IMR-90 (cell line): ENCODE data around the gene BPGM. TPM values are rescaled to one million over a fixed set of nuclear protein-coding genes. Genes with fewer than 3 reads are reported as not detected.
A peak's percentile ranks its signal among the peaks of the same experiment; 100 is the strongest.

Source experiments
- ATAC-seq: fragments of 200-7000 bp; cut with Tn5 transposase; 2 replicates; pipeline ENCODE4 v1.9.1; 2020; ENCODE audit warnings: low read depth, mild to moderate bottlenecking, moderate library complexity
- BruUV-seq: library from RNA; stranded (reverse); fragments of 400-500 nt; replicated peaks from 2 replicates; lab custom pipeline; 2021; lab: Mats Ljungman, UMichigan
- CTCF ChIA-PET: fragments of 300-600 bp; formaldehyde crosslinking; extraction: SDS; loops from one replicate; lab custom pipeline; 2021; ENCODE audit warnings: antibody characterized with exemption; lab: Yijun Ruan, JAX
- POLR2A ChIA-PET: fragments of 300-600 bp; sonication (Branson Sonifier 250); formaldehyde crosslinking; loops from one replicate; lab custom pipeline; 2022; ENCODE audit warnings: antibody characterized with exemption; ENCODE audit not compliant: unreplicated experiment; lab: Charles Lee
- DNase-seq: peaks from one replicate; pipeline ENCODE4 v3.0.0; 2013
- H2AFZ ChIP-seq: replicated peaks from 2 replicates; pipeline ENCODE3; 2013; ENCODE audit warnings: low read length, mild to moderate bottlenecking; ENCODE audit not compliant: poor library complexity
- H2AK5ac ChIP-seq: 2 replicates; pipeline ENCODE4 v1.6.1; 2013; ENCODE audit warnings: low read depth, low read length, inconsistent platforms
- H2AK9ac ChIP-seq: replicated peaks from 2 replicates; pipeline ENCODE3; 2013; ENCODE audit warnings: mild to moderate bottlenecking, low read depth, low read length, moderate library complexity; ENCODE audit not compliant: poor library complexity
- H2BK120ac ChIP-seq: 2 replicates; pipeline ENCODE4 v1.6.1; 2013; ENCODE audit warnings: low read depth, low read length, inconsistent platforms
- H2BK15ac ChIP-seq: 3 replicates; pipeline ENCODE4 v1.6.1; 2013; ENCODE audit warnings: low read depth, low read length, inconsistent platforms
- H2BK20ac ChIP-seq: 2 replicates; pipeline ENCODE4 v1.6.1; 2013; ENCODE audit warnings: low read depth, mild to moderate bottlenecking, inconsistent platforms, low read length, moderate library complexity
- H2BK5ac ChIP-seq: 2 replicates; pipeline ENCODE4 v1.6.1; 2013; ENCODE audit warnings: mild to moderate bottlenecking, low read depth, low read length, inconsistent platforms; ENCODE audit not compliant: poor library complexity, severe bottlenecking
- H3K14ac ChIP-seq: replicated peaks from 2 replicates; pipeline ENCODE4 v1.6.1; 2013; ENCODE audit warnings: low read depth, low read length, inconsistent platforms
- H3K18ac ChIP-seq: 2 replicates; pipeline ENCODE4 v1.6.1; 2013; ENCODE audit warnings: low read depth, low read length, control low read depth
- H3K23ac ChIP-seq: 2 replicates; pipeline ENCODE4 v1.6.1; 2013; ENCODE audit warnings: low read depth, low read length, inconsistent platforms
- H3K27ac ChIP-seq: 2 replicates; pipeline ENCODE4 v1.5.1; 2013; ENCODE audit warnings: mild to moderate bottlenecking, control low read depth, low read length; ENCODE audit not compliant: insufficient read depth
- H3K27me3 ChIP-seq: 2 replicates; pipeline ENCODE4 v1.6.1; 2013; ENCODE audit warnings: low read length; ENCODE audit not compliant: control insufficient read depth, insufficient read depth
- H3K36me3 ChIP-seq: 2 replicates; pipeline ENCODE4 v1.6.1; 2013; ENCODE audit warnings: low read length, mixed read lengths; ENCODE audit not compliant: control insufficient read depth, insufficient read depth
- H3K4ac ChIP-seq: 2 replicates; pipeline ENCODE4 v1.6.1; 2013; ENCODE audit warnings: low read depth, low read length, inconsistent platforms
- H3K4me1 ChIP-seq: 2 replicates; pipeline ENCODE4 v1.6.1; 2013; ENCODE audit warnings: low read length, mixed read lengths; ENCODE audit not compliant: control insufficient read depth, insufficient read depth
- H3K4me2 ChIP-seq: 2 replicates; pipeline ENCODE4 v1.6.1; 2013; ENCODE audit warnings: low read depth, mild to moderate bottlenecking, control low read depth, low read length, moderate library complexity
- H3K4me3 ChIP-seq: 2 replicates; pipeline ENCODE4 v1.5.1; 2013; ENCODE audit warnings: low read depth, mild to moderate bottlenecking, control low read depth, low read length, moderate library complexity; ENCODE audit not compliant: insufficient read depth
- H3K56ac ChIP-seq: 2 replicates; pipeline ENCODE4 v1.6.1; 2013; ENCODE audit warnings: low read length, inconsistent platforms; ENCODE audit not compliant: insufficient read depth; ENCODE audit errors: extremely low read depth
- H3K79me1 ChIP-seq, 2 experiments: 2 replicates each; pipeline ENCODE4 v1.6.1; 2013; ENCODE audit warnings: low read length in 2 of 2, inconsistent platforms in 1 of 2, low read depth in 1 of 2
- H3K9ac ChIP-seq: 2 replicates; pipeline ENCODE4 v1.6.1; 2013; ENCODE audit warnings: low read depth, low read length, control low read depth
- H3K9me1 ChIP-seq: 2 replicates; pipeline ENCODE4 v1.6.1; 2013; ENCODE audit warnings: low read length, inconsistent platforms; ENCODE audit not compliant: insufficient read depth
- H3K9me3 ChIP-seq: 2 replicates; pipeline ENCODE4 v1.6.1; 2013; ENCODE audit warnings: low read length; ENCODE audit not compliant: control insufficient read depth, insufficient read depth
- H4K20me1 ChIP-seq: 2 replicates; pipeline ENCODE4 v1.6.1; 2013; ENCODE audit warnings: low read length, inconsistent platforms; ENCODE audit not compliant: insufficient read depth
- H4K5ac ChIP-seq: 2 replicates; pipeline ENCODE4 v1.6.1; 2013; ENCODE audit warnings: mild to moderate bottlenecking, low read depth, low read length, control low read depth
- H4K8ac ChIP-seq, 2 experiments: 2 replicates each; pipeline ENCODE4 v1.6.1; 2013; ENCODE audit warnings: low read depth in 2 of 2, low read length in 2 of 2, control low read depth in 1 of 2, inconsistent platforms in 1 of 2
- H4K91ac ChIP-seq: 2 replicates; pipeline ENCODE4 v1.6.1; 2013; ENCODE audit warnings: low read depth, low read length, inconsistent platforms; ENCODE audit not compliant: insufficient read depth
- BHLHE40 ChIP-seq: fragments of 150-350 bp; IDR thresholded peaks from 2 replicates; pipeline ENCODE4 v1.6.1; 2016; ENCODE audit warnings: mild to moderate bottlenecking, low read depth, low read length
- CEBPB ChIP-seq: IDR thresholded peaks from 2 replicates; pipeline ENCODE4 v1.6.1; 2012; ENCODE audit warnings: low read depth, low read length, improper control_type of control experiment
- CHD1 ChIP-seq: IDR thresholded peaks from 2 replicates; pipeline ENCODE4 v1.6.1; 2012; ENCODE audit warnings: low read depth, low read length, improper control_type of control experiment
- RAD21 ChIP-seq: IDR thresholded peaks from 2 replicates; pipeline ENCODE4 v1.6.1; 2012; ENCODE audit warnings: low read length, improper control_type of control experiment
- RFX5 ChIP-seq: IDR thresholded peaks from 2 replicates; pipeline ENCODE4 v1.8.0; 2012; ENCODE audit warnings: low read depth, mild to moderate bottlenecking, low read length, moderate library complexity
- WGBS, 2 experiments: methylation state at CpG; one replicate each; pipeline versions ENCODE4 v1.1.5 to v1.1.7; 2013; ENCODE audit warnings: missing lambda C conversion rate in 2 of 2; ENCODE audit not compliant: insufficient read length in 1 of 2; ENCODE audit errors: extremely low coverage in 2 of 2; 5-methylcytosine and 5-hydroxymethylcytosine counted together
- dilution Hi-C: fragments of 300-500 bp; cut with HindIII; formaldehyde crosslinking; loops from one replicate; pipeline ENCODE4 v1.14.3; 2018; ENCODE audit warnings: low sequenced_read_pairs; ENCODE audit not compliant: unreplicated experiment
- in situ Hi-C: fragments of 300-500 bp; cut with MboI; formaldehyde crosslinking; loops from 3 replicates; pipeline ENCODE4 v1.14.3; 2019; ENCODE audit warnings: low sequenced_read_pairs, inconsistent platforms, mixed read lengths
- intact Hi-C: fragments of 100-400 bp; cut with micrococcal nuclease; formaldehyde crosslinking; loops from 2 replicates; pipeline ENCODE4 v1.10.0; 2022
- polyA plus RNA-seq, 3 experiments: library from polyadenylated mRNA; depleted of rRNA; stranded (reverse); fragments of >200 nt; gene quantifications; 2 replicates each; pipeline ENCODE4 v1.2.3, GENCODE V29; 2012; ENCODE audit warnings: low replicate concordance in 1 of 3
- total RNA-seq: library from RNA; depleted of rRNA; stranded (reverse); fragments of >200 nt; gene quantifications from 2 replicates; pipeline ENCODE4 v1.2.3, GENCODE V29; 2012

Gene BPGM
- total and polyA plus RNA-seq, 2 of the 4 experiments (the other 2 are of a cell fraction) = 18.8 to 20.0 TPM

DNA sequence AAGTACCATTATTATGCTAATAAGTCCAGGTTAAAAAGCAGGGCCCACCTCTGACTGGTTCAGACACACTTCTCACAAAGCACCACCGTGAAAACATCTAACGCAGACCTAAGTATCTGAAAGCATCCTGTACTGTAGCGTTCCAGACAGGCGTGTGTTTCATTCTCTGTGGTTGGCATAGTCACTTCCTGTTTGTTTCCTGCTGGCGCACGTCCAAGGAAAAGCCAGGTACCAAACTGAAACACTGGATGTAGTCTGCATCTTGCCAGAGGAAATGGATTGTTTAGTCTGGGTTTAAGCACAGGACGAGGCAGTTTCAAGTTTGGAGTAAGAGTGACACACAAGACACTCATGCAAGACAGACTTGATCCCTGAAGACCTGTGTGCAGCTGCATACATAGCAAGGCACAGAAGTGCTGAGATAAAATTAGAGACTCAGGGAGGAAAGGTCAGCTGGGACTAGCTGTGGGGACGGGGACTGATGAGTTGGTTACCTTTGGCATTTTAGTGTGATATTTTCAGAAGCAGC, 23.3 kb downstream of the BPGM start (continued):
- TF ChIP-seq RAD21 = no peak

DNA sequence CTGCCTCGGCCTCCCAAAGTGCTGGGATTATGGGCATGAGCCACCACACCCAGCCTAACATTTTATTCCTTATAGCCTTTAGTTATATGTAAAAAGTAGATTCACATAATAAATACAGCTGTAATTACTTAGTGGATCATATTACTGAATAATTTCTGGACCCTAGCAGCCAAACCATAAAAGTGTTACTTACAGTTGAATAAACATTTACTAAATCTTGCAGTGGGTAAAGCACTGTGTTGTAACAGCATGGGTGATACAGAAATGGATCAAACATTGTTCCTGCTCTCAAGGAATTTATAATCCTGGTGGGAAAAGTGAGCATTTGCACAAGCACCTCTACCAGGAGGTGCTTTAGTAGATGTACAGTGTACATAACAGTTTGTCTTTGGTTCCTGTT, 25.0 kb downstream of the BPGM start:
- dilution Hi-C loops (no loop called here), in situ Hi-C loops (no loop called here), intact Hi-C loops (loop anchor here (5.0 to 10.0 kb wide), 2 partner anchors 34 to 237 kb away; no protein-coding TSS in a partner anchor)
- no peak overlapping the region for H2BK20ac ChIP-seq
- WGBS, 2 experiments = no CpG with 5 or more reads among the region's 1 CpG
- no peak overlapping the region for H2BK120ac ChIP-seq
- H3K4me1 ChIP-seq = peaks cover 13% of the 10 kb centered on the region
- peak overlapping the region; percentile 41; the same call in 1 of the 2 replicates for H3K18ac ChIP-seq
- H4K8ac ChIP-seq = no peak overlapping the region
- no peaks in the 10 kb centered on the region for H3K9me3 ChIP-seq
- no peak overlapping the region for H4K91ac ChIP-seq
- peaks cover 17 to 44% of the 10 kb centered on the region in 2 experiments; a peak in 3 of 4 replicates for H3K79me1 ChIP-seq
- no peak overlapping the region for H3K14ac ChIP-seq
- H3K4me2 ChIP-seq = peak overlapping the region; percentile 38; the same call in 1 of the 2 replicates
- no peak overlapping the region for H2BK5ac ChIP-seq
- no peak overlapping the region for H3K9ac ChIP-seq
- peaks cover 6% of the 10 kb centered on the region; the same call in 1 of the 2 replicates for H4K20me1 ChIP-seq
- H3K56ac ChIP-seq = no peak overlapping the region
- H2BK15ac ChIP-seq = no peak overlapping the region
- H3K23ac ChIP-seq = no peak overlapping the region
- no TSS peak for BruUV-seq
- H2AK5ac ChIP-seq = no peak overlapping the region
- no peak overlapping the region for H3K27ac ChIP-seq
- peaks cover 9% of the 10 kb centered on the region for H3K9me1 ChIP-seq
- H3K4me3 ChIP-seq = no peak overlapping the region
- ChIA-PET CTCF (interaction anchor here (0.7 kb wide), 1 partner anchor 158 kb away, joined by 3 read pairs; no protein-coding TSS in a partner anchor), POLR2A (no interaction called here)
- no peak overlapping the region for H2AFZ ChIP-seq
- H3K27me3 ChIP-seq = no peaks in the 10 kb centered on the region
- no peaks in the 10 kb centered on the region for H3K36me3 ChIP-seq
- H3K4ac ChIP-seq = no peak overlapping the region
- TF ChIP-seq CEBPB = no peak
- TF ChIP-seq BHLHE40 = no peak
- TF ChIP-seq RFX5 = no peak
- TF ChIP-seq CHD1 = no peak
- H4K5ac ChIP-seq = no peak overlapping the region; the same call in 1 of the 2 replicates
- DNase-seq (no peak), ATAC-seq (peak; percentile 24; the same call in 1 of the 2 replicates)
- H2AK9ac ChIP-seq = no peak overlapping the region
